Fibroblast of skin of left quadriceps (primary cell): ENCODE measurements around the gene GRAMD1A.
"Not testable (repeated sequence)": the region's sequence is repeated elsewhere in the genome, so short reads cannot be mapped to it uniquely, and the experiment has no call there.

ENCODE experiments used
- DNase-seq, 2 experiments: peaks; one replicate each; pipeline ENCODE4 v3.0.0-alpha.2; 2013; ENCODE audit warnings: low read depth in 2 of 2

GRAMD1A gene

GRCh38 chr19:35034588-35035382, 34.7 kb downstream of the GRAMD1A start:
- DNase-seq = no peak

GRCh38 chr19:35037716-35038622, 37.8 kb downstream of the GRAMD1A start:
- no peak for DNase-seq

DNA sequence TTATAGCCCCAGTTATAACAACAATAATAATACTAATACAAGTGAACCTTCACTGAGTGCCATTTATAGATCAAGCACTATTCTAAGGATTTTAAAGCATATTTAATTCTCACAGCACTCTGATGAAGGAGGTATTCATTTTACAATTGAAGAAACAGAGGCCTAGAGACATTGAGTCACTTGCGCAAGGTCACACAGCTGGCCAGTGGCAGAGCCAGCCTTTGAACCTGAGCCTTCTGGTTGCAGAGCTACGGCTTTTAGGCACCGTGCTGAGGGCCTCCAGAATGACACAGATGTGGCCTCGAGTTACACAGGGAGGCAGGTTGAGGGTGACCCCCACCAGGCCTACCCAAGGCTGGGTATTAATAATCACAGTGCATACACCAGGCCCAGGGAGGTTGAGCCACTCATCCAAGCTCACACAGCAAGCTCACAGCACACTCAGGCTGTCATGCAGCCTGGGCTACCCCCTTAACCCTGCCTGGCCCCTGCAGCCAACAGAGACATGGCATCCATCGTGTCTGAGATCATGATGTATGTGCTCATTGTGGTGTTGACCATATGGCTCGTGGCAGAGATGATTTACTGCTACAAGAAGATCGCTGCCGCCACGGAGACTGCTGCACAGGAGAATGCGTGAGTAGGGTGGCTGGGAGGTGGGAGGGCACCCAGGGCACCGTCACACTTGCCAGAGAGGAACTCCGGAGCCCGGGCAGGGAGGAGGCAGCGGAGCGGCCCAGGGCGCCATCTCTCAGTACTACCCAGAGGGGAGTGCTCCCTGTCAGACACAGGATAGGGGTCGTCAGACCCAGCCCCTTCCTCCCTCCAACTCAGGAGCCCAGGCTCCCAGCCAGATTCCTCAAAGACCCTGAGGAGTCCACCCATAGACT, 38.7 kb downstream of the GRAMD1A start:
- no peak for DNase-seq

DNA sequence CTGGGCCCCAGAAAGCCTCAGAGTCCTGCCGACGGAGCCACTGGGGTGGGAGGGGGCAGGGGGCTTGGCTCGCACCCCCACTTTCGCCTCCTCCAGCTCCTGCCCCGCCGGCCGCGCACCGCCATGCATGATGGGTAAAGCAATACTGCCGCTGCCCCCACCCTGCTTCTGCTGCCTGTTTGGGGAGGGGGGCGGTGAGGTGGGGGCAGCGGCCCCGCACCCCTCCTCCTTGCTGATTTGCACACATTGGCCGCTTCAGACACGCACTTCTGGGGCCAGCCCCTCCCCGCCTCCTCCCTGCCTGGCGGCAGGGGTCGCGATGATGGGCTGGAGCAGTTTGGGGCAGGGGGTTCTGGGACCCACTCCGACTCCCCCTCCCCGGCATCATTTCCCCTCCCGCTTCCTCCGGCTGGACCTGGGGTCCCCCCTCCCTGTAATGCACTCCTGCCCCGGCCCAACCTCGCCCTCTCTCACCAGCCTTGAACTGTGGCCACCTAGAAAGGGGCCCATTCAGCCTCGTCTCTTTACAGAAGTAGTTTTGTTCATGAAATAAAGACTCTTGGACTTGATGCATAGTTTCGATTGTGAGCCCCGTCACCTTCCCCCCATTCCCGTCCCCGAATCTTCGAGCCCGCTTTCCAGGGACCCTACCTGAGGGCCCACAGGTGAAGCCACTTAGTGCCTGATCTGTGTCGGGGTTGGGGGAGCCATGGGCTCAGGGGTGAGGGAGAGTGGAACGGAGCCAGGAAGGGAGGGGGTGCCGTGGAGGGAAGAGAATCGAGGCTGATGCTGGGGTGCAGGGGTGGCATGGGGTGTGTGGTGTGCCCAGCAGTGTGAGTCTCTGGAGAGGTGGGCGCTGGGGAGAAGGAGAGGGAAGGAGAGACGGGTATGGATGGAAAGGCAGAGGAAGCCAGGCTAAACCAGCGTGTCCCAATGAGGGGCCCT, 40.0 kb downstream of the GRAMD1A start:
- no peak for DNase-seq

DNA sequence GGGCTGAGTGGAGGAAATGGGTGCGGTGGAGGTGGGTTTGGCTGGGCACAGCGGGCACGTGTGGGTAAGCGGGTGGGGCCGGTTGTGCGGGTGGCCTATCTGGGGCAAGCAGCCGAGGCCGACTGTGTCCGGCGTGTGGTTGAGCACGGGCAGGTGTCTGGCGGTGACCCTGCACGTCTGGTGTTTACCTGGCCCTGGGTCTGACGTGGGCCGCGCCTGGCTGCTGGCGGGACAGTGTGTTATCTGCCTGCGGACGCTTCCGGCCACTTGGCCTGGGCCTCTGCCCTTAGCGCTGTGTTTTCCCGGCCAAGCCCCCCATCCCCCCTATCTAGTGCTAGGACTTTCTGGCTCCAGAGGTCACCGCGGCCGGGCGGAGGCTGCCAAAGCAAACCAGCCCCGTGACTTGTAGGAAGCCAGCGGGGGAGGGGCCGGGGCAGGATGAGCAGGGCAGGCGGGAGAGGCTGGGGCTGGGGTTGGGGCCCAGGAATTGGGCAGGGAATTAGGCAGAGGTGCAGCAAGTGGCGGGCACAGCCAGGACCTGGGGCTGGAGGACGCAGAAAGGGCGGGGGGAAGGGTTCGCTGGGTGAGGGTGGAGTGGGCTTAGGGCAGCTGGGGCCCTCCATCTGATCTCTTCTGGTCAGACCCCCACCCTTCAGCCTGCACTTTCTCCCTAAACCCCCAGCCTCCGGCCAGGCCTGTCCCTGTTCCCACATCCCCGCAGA, 40.9 kb downstream of the GRAMD1A start:
- DNase-seq = no peak

- no peak for DNase-seq
Measured at GRCh38 chr19:35041548-35042055, 41.5 kb downstream of the GRAMD1A start, which contains the start of gene HPN. TSS of gene HPN (plus strand) at chr19:35041721. CDS start at chr19:35042507, 786 bp downstream.

DNA sequence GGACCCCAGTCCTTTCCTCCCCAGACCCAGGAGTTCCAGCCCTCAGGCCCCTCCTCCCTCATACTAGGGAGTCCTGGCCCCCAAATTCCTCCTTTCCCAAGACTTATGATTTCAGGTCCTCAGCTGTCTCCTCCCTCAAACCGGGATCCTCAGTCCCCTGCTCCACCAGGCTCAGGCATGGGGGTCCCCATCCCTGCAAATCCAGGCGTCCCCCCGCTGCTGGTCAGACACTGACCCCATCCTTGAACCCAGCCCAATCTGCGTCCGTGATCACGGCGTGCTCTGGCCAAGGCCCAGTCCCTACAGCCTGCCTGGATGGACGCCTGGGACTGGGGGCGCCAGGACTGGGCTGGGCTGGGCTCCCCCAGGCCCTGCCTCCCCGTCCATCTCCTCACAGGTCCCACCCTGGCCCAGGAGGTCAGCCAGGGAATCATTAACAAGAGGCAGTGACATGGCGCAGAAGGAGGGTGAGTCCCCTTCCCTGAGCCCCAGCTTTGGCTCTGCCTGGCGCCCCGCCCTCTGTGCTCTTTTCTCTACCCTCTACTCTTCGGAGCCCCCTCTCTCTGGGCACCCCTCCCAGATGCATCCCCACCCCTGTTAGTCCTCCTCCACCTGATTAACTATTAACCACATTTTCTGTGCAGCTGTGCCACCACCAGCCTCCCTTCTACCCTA, 42.1 kb downstream of the GRAMD1A start:
- no peak for DNase-seq

- no peak for DNase-seq
Measured at GRCh38 chr19:35042954-35043604, 43.0 kb downstream of the GRAMD1A start.

DNA sequence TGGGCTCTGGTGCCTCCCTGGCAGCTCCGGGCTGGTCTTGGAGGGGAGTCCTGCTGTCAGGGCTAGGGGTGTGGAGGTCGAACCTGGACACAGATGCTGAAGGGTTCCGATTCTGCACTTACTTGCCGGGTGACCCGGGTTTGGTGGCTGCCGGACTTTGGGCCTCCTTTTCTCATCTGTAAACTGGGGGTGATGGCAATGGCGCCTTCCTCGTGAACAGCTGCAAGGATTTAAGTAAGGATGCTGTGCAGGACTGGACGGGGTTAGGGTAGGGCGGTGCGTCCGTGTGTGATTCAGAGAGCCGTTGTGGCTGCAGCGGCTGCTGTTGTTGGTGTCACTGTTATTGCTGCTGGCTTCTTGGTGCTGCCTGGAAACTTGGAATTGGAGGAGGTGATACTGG, 43.8 kb downstream of the GRAMD1A start:
- no peak for DNase-seq

DNA sequence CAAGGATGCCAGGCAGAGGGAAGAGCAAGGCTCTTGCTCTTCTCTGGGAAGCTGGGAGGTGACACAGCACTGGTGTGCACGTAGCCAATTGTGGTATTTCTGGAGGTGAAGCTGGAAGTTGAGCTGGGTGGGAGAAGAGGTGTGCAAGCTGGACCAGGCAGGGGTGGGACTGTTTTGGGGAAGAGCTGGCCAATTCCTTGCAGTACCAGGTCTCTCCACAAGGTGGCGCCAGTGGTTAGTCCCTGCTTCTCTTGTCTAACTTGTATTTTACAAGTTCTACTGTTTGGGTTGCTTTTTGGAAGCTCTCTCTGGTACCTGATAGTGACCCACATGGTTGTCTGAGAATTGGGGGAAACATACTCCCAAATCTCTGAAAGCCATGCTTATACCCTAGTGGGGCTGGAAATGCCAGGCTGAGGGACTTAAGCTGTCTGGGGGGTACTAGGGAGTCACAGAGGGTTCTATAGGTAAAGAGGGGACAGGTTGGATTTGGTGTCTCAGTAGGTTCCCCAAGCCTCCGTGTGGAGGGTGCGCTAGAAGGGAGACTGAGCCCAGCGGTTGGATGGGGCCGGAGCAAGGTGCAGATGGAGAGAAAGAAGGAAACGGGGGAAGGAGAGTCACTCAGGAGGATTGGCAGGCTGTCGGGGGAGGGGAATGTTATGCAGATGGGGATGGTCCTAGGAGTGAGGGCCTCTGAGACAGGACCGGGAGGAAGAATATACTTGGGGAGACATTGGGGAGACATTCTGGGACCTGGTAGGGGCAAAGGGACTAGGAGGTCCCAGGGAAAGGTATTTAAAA, 44.4 kb downstream of the GRAMD1A start:
- no peak for DNase-seq

DNA sequence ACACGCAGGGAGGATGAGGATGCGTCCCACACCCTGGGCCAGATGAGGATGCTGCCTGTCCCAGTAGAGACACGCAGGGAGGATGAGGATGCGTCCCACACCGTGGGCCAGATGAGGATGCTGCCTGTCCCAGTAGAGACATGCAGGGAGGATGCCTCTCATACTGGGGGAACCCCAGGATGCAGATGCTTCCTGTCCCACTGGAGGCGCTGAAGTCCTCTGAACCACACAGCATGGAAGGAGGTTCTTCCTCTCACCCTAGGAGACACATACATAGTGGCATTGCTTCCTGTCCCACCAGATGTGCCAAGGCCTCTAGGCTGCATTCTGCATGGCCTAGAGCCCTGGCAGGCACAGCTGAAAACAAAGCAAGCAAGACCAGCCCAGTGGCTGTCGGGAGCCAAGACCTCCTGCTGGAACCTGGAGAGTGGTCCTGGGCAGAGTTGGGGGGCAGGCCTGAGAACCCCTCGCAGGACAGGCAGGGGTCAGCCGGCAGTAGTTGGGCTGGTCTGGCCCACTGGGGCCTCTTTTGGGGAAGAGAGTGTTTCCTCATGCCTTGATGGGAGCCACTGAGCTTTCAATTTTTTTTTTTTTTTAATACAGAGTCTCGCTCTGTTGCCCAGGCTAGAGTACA, 45.7 kb downstream of the GRAMD1A start:
- no peak for DNase-seq

- DNase-seq = no peak
Measured at GRCh38 chr19:35046461-35046860, 46.3 kb downstream of the GRAMD1A start.

- no peak for DNase-seq
Measured at GRCh38 chr19:35048911-35049411, 48.8 kb downstream of the GRAMD1A start.

DNA sequence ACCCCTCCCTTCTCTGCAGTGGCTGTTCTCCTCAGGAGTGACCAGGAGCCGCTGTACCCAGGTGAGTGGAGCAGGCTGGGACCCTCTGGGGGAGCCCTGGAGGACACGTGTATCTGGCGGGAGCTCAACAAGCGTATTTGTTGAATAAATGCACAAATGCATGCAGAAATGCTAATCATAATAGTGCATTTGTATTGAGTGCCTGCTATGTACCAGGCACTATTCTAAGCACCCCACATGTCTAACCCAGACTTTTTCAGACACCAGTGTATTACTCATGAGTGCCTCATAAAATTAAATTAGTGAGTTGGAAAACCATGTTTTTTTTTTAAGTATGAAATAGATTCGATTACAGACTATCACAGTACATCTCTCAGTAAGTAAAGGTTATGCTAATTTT, 49.3 kb downstream of the GRAMD1A start:
- DNase-seq = no peak

DNA sequence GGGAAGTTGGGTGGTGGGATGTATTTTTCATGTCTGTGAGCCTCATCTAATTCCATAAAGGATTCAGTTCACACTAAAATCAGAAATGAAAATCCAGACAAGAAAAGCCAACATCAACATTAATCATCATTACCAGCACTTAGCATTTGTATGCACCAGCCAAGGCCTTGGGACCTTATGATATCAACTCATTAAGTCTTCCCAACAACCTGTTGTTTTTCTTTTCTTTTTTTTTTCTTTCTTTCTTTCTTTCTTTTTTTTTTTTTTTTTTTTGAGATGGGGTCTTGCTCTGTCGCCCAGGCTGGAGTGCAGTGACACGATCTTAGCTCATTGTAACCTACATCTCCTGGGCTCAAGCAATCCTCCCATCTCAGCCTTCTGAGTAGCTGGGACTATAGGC, 50.5 kb downstream of the GRAMD1A start:
- not testable (repeated sequence) for DNase-seq

DNA sequence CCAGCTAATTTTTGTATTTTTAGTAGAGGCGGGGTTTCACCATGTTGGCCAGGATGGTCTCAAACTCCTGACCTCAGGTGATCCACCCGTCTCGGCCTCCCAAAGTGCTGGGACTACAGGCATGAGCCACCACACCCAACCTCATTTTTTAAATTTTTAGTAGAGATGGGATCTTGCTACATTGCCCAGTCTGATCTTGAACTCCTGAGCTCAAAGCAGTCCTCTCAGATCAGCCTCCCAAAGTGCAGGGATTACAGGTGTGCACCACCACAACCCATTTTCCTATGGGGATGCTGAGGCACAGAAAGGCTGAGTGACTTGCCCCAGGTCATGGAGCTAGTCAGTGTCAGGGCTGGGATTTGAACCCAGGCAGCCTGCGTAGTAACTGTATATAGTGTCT, 51.1 kb downstream of the GRAMD1A start:
- not testable (repeated sequence) for DNase-seq

- no peak for DNase-seq
Measured at GRCh38 chr19:35051796-35052195, 51.7 kb downstream of the GRAMD1A start.
